Calu3 (cell line): ENCODE measurements around the gene SEZ6L. TPM values are rescaled to one million over a fixed set of nuclear protein-coding genes. Genes with fewer than 3 reads are reported as not detected.

ENCODE experiments used
- BruUV-seq: library from RNA; stranded (reverse); fragments of 400-500 nt; replicated peaks from 2 replicates; lab custom pipeline; 2021; lab: Mats Ljungman, UMichigan
- CTCF ChIA-PET: fragments of 300-600 bp; sonication (Branson Sonifier 250); formaldehyde crosslinking; loops from one replicate; lab custom pipeline; 2022; ENCODE audit warnings: antibody characterized with exemption; lab: Charles Lee
- DNase-seq: peaks from one replicate; pipeline ENCODE4 v3.0.0; 2022
- H3K27ac Mint-ChIP-seq: one replicate; pipeline ENCODE4 v1.8.0; 2022; ENCODE audit warnings: mixed read lengths; ENCODE audit not compliant: unreplicated experiment
- H3K27me3 Mint-ChIP-seq: one replicate; pipeline ENCODE4 v1.8.0; 2022; ENCODE audit warnings: mixed read lengths; ENCODE audit not compliant: unreplicated experiment
- H3K36me3 Mint-ChIP-seq: one replicate; pipeline ENCODE4 v1.8.0; 2022; ENCODE audit warnings: mild to moderate bottlenecking, moderate library complexity, mixed read lengths; ENCODE audit not compliant: insufficient read depth, unreplicated experiment
- H3K4me1 Mint-ChIP-seq: one replicate; pipeline ENCODE4 v1.8.0; 2022; ENCODE audit warnings: mild to moderate bottlenecking, low read depth, mixed read lengths; ENCODE audit not compliant: unreplicated experiment
- H3K4me3 Mint-ChIP-seq: one replicate; pipeline ENCODE4 v1.8.0; 2022; ENCODE audit warnings: mild to moderate bottlenecking, low read depth, moderate library complexity, mixed read lengths; ENCODE audit not compliant: unreplicated experiment
- H3K9me3 Mint-ChIP-seq: one replicate; pipeline ENCODE4 v1.8.0; 2022; ENCODE audit warnings: low read depth, mixed read lengths; ENCODE audit not compliant: unreplicated experiment
- intact Hi-C: fragments of 100-400 bp; cut with micrococcal nuclease; formaldehyde crosslinking; loops from one replicate; pipeline ENCODE4 v1.10.0; 2022; ENCODE audit not compliant: unreplicated experiment
- total RNA-seq: library from RNA; stranded (reverse); gene quantifications from 2 replicates; pipeline ENCODE4 v1.2.3, GENCODE V29; 2022
- TF ChIP-seq, protein P1 (sequence below): fragments of 200-600 bp; IDR thresholded peaks from one replicate; pipeline ENCODE4 v1.8.0; 2022; ENCODE audit warnings: antibody characterized with exemption; ENCODE audit not compliant: unreplicated experiment

SEZ6L gene
- total RNA-seq, 1 experiment from 2014 or later: not detected

DNA sequence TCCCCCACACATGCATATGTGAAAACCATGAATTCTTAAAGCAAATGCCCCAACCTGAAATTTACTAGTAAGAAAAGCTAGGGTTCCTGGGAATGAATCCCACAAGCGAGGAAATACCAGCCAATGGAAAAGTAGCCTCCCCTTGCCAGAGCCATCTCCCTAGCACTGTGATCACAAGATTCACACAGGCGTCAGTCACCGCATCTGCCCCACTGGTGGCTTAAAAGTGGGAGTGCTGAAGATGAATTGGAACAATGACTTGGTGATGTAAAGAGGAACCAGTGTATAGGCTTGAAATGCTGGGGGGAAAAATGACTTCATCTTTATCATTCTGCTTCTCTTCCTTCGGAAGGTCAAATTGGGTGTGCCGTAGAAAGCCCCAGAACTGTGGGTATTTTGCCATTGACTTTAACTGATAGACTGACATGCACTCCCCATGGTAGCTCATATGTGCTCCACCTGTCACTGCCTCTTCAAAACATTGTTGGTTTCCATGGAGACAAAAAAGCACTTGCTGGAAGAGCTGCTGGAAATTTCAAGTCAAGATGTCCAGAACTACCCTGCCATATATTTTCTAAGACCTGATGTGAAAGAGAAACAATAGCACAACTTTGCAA is 240.6 kb downstream of the SEZ6L start:
- H3K4me3 Mint-ChIP-seq: no peak overlapping the region
- no peak for DNase-seq
- no TSS peak for BruUV-seq
- intact Hi-C loops: no loop called here
- no peaks in the 10 kb centered on the region for H3K36me3 Mint-ChIP-seq
- H3K4me1 Mint-ChIP-seq: no peaks in the 10 kb centered on the region
- TF ChIP-seq, protein P1, sequence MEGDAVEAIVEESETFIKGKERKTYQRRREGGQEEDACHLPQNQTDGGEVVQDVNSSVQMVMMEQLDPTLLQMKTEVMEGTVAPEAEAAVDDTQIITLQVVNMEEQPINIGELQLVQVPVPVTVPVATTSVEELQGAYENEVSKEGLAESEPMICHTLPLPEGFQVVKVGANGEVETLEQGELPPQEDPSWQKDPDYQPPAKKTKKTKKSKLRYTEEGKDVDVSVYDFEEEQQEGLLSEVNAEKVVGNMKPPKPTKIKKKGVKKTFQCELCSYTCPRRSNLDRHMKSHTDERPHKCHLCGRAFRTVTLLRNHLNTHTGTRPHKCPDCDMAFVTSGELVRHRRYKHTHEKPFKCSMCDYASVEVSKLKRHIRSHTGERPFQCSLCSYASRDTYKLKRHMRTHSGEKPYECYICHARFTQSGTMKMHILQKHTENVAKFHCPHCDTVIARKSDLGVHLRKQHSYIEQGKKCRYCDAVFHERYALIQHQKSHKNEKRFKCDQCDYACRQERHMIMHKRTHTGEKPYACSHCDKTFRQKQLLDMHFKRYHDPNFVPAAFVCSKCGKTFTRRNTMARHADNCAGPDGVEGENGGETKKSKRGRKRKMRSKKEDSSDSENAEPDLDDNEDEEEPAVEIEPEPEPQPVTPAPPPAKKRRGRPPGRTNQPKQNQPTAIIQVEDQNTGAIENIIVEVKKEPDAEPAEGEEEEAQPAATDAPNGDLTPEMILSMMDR: no peak
- CTCF ChIA-PET: no interaction called here
- no peak overlapping the region for H3K27ac Mint-ChIP-seq
- peaks cover 19% of the 10 kb centered on the region for H3K27me3 Mint-ChIP-seq
- H3K9me3 Mint-ChIP-seq: no peaks in the 10 kb centered on the region

DNA sequence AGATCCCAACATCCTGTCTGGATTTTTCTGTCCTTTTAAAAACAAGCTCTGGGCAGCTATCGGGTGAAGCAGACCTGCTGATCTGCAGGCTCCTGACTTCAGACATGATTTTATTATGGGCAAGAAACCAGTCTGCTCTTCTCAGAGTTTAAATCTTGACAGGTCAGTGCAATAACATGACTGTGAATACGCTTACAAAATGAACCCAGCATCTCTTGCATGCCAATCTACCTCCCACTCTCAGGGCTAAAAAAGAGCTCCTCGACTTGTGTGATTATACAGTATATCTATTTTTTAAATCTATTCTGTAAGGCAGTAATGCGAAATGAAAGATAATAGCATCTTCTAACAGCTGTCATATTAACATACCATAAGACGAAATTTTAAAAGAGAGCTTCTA is 241.1 kb downstream of the SEZ6L start:
- no peak overlapping the region for H3K27ac Mint-ChIP-seq
- no peaks in the 10 kb centered on the region for H3K36me3 Mint-ChIP-seq
- DNase-seq: no peak
- TF ChIP-seq, protein P1: no peak
- CTCF ChIA-PET: no interaction called here
- no peak overlapping the region for H3K4me3 Mint-ChIP-seq
- intact Hi-C loops: no loop called here
- peaks cover 17% of the 10 kb centered on the region for H3K27me3 Mint-ChIP-seq
- no peaks in the 10 kb centered on the region for H3K4me1 Mint-ChIP-seq
- no TSS peak for BruUV-seq
- H3K9me3 Mint-ChIP-seq: no peaks in the 10 kb centered on the region

DNA sequence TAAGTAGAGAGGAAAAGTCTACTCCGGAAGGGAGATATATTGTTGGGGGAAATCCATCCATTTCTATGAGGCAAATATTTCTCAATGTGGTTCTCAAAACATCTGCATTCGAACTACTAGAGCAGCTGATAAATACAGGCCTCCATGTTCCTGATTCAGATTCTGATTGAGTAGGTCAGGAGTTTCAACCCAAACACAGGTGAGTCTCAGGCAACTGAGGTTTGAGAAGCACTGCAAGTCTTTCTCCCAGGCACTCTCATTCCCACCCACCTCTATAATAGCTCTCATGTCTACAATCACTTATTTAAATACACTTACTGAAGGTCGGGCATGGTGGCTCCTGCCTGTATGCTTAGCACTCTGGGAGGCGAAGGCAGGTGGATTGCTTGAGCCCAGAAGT is 245.1 kb downstream of the SEZ6L start:
- no peak overlapping the region for H3K27ac Mint-ChIP-seq
- TF ChIP-seq, protein P1: no peak
- H3K27me3 Mint-ChIP-seq: peaks cover 44% of the 10 kb centered on the region
- no TSS peak for BruUV-seq
- H3K9me3 Mint-ChIP-seq: no peaks in the 10 kb centered on the region
- no peaks in the 10 kb centered on the region for H3K36me3 Mint-ChIP-seq
- intact Hi-C loops: no loop called here
- CTCF ChIA-PET: interaction anchor here (0.6 kb wide), 1 partner anchor 14 kb away, joined by 4 read pairs; no protein-coding TSS in a partner anchor
- no peak for DNase-seq
- H3K4me1 Mint-ChIP-seq: no peaks in the 10 kb centered on the region
- H3K4me3 Mint-ChIP-seq: no peak overlapping the region

DNA sequence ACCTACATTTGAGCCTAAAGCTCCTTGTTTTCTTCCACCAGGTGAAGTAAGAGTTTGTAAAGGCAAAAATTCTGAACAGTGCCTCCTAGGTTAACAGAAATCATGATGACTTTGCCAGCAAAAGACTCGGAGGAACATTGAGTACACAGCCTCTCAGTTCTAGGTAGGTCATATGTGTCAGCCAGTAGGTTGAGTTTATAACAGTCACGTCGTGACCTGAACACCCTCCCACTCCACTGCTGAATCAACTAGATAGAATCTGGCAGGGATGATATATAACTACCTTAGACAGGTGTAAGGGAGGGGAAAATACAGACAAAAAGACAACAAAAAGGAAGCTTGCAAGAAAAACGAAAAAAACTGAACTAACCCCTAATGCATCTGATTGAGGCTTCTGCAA is 247.0 kb downstream of the SEZ6L start:
- no peaks in the 10 kb centered on the region for H3K9me3 Mint-ChIP-seq
- CTCF ChIA-PET: interaction anchor here (1.2 kb wide), 1 partner anchor 14 kb away, joined by 3 read pairs; no protein-coding TSS in a partner anchor
- BruUV-seq: no TSS peak
- DNase-seq: no peak
- H3K4me3 Mint-ChIP-seq: no peak overlapping the region
- no peak overlapping the region for H3K27ac Mint-ChIP-seq
- no peaks in the 10 kb centered on the region for H3K4me1 Mint-ChIP-seq
- H3K36me3 Mint-ChIP-seq: no peaks in the 10 kb centered on the region
- TF ChIP-seq, protein P1: no peak
- peaks cover 63% of the 10 kb centered on the region for H3K27me3 Mint-ChIP-seq
- intact Hi-C loops: no loop called here
